HPDE6-E6E7 (cell line): ENCODE results near the gene ZDHHC9.

Source experiments
- DNase-seq: peaks from one replicate; pipeline ENCODE4 v3.0.0; 2011; ENCODE audit warnings: missing footprints; ENCODE audit errors: extremely low spot score

The ZDHHC9 gene

DNA sequence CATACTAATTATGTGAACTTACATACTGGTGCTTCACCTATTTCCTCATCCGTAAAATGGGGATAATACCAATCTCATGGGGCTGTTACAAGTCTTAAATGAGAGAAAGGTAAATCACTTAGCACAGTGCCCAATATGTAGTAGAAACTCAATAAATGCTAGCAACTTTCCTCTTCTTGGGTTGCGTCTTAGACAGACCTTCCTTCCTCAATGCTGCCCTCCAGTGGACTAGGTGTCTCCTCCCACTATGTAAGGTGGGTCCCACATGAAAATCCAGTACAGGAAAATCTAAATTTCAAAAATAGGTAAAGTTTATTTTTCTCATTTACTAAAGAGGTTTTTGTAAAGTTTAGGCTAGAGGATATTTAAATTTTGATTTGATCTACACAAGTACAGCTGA, 20.6 kb downstream of the ZDHHC9 start:
- DNase-seq, result no peak

GRCh38 chrX:129818123-129818522, 25.6 kb downstream of the ZDHHC9 start:
- DNase-seq, result no peak

- DNase-seq, result no peak
These were observed 29.9 kb downstream of the ZDHHC9 start for GRCh38 chrX:129813662-129814368.

GRCh38 chrX:129808829-129809796, 34.6 kb downstream of the ZDHHC9 start:
- no peak for DNase-seq

GRCh38 chrX:129808158-129808828, 35.4 kb downstream of the ZDHHC9 start:
- no peak for DNase-seq

- DNase-seq, result no peak
These were observed 38.9 kb downstream of the ZDHHC9 start for GRCh38 chrX:129804806-129805205.

DNA sequence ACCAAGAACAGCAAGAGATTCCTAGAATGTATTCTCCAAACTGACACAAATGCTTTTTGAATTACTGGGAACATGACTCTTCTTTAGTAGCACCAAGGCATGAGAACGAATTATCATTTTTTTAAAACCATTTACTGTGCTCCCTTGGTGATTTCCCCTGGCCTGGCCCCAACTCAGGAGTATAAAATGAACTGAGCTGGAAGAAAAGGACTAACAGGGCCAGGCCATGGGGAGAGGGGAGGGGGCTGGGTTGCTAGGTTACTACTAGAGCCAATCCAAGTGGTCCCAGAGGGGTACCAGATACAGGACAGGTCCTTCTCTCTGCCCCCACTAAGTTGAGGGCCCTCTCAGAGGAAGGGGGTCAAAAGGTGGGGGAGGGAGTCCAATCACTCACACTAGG, 40.8 kb downstream of the ZDHHC9 start:
- DNase-seq, result no peak

DNA sequence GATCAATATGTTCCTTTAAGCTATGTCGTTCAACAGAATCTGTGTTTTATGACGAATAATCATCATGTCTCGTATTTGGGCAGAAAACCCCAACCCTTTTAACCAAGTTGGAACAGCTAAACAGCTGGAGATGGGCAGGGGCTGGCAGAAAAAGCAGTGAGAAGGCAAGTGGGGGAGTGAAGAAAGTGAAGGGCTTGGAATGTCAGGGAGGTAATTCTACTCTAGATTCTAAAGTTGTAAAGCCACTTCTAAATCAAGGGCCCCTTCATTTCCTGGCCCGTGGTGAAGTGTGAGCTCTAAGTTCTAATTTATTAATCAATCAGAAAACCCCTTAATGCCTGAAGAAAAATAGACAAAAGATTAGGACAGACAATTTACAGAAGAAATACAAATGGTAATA, 43.5 kb downstream of the ZDHHC9 start:
- DNase-seq, result no peak

- DNase-seq, result no peak
These were observed 44.8 kb downstream of the ZDHHC9 start for GRCh38 chrX:129798888-129799287.

- no peak for DNase-seq
These were observed 45.2 kb downstream of the ZDHHC9 start for GRCh38 chrX:129798456-129798855.

DNA sequence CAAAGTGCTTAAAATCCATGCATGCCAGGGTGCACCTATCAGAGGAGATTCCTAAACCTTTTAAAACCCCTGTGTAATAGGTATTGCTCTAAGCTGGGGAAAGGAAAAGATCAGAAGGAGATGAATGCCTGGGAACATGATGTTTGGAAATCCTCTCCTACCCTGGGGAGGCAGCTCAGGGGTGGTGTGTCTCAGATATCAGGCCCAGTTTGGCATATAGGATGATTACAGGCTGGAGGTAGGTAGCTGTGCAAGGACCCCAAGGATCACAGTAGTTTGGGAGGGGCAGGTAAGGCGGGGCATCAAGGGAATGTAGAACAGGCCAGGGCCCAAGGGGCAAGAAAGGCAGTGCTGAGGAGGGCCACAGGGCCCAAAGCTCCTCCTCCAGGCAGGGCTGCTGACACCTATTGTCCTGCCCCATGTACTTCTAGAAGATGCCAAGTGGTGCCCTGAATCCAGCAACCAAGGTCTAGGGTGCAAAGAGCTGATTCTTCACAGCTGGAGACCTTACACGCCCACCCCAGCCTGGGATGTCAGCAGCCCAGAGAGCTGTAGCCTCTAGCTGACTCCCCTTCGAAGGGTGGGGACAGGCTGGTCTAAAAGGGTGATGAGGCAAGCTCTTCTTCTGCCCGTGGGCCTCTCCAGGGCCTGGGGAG, 46.3 kb downstream of the ZDHHC9 start:
- no peak for DNase-seq

DNA sequence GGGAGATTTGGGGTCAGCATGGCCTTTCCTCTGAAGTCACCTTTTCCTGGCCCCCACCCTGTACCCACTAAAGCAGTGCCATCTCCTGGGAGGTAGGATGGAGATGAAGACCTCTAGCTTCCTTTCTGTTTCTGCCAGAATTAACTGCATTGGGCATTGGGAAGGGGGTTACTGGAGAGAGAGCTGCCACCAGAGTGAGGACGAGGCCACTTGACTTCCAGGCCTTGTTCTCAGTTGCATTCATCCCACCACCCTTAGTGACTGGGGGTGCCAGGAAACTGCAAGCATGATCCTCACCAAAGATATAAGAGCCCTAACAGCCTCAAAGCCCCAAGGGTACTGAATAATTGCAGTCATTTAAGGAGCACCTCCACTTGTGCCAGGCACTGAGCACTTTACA, 48.1 kb downstream of the ZDHHC9 start:
- DNase-seq, result no peak

DNA sequence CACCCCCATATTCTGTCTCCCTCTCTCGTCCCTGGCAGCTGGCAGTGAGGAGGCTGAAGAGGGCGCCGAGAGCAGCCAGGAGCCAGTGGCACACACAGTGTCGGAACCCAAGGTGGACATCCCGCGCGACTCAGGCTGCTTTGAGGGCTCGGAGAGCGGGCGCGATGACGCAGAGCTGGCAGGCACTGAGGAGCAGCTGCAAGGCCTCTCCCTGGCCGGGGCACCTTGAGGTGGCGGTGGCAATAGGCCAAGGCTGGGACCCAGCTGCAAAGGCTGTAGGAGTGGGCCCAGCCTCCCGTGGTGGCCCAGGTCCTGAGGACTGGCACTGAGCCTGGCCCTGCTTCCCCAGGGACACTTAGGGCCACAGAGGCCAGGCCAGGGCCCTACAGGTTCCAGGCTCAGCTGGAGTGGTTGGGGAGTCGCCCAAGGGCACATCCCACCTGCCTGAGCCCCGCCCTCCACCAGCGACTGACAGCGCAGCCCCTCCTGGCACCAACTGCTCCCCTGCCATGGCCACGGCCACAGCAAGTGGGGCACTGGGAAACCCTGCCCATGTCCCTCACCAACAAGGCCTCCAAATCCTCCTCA, 50.0 kb downstream of the ZDHHC9 start:
- DNase-seq, result no peak

- DNase-seq, result no peak
These were observed 50.9 kb downstream of the ZDHHC9 start for GRCh38 chrX:129792586-129793291.

- DNase-seq, result no peak
These were observed 51.6 kb downstream of the ZDHHC9 start for GRCh38 chrX:129791961-129792570.

DNA sequence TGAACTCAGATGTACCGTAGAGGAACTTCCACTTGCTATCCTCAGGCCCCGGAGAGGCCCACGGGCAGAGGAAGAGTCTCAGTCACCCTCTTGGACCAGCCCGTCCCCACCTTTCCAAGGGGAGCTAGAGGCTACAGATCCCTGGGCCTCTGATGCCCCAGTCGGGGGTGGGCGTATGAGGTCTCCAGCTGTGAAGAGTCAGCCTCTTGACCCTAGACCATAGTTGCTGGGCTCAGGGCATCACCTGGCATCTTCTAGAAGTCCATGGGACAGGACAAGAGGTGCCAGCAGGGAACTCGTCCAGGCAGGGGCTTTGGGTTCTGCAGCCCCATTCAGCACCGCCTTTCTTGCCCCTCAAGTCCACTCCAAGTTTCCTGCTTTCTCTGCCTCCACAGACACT, 52.4 kb downstream of the ZDHHC9 start:
- DNase-seq, result no peak

- no peak for DNase-seq
These were observed 52.9 kb downstream of the ZDHHC9 start for GRCh38 chrX:129790808-129791207.

- no peak for DNase-seq
These were observed 53.5 kb downstream of the ZDHHC9 start for GRCh38 chrX:129790146-129790545.

DNA sequence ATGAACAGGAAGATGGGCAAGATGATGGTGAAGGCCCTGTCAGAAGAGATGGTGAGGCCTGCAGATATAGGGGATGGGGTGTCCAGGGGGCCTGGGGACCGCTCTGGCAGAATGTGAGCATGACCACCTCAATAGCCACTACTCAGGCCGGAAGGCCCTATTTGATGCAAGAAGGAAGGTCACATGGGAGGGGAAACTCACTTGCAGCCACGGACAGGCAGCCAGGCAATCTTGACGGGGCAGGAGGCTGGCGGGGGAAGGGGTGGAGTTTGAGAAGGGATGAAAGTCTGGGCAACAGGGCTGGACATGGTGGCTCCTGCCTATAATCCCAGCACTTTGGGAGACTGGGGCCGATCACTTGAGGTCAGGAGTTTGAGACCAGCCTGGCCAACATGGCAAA, 55.2 kb downstream of the ZDHHC9 start:
- no peak for DNase-seq

GRCh38 chrX:129787336-129788055, 56.2 kb downstream of the ZDHHC9 start:
- no peak for DNase-seq
